Measurements from ENCODE around the gene CD8A. TPM values are rescaled to one million over a fixed set of nuclear protein-coding genes. Genes with fewer than 3 reads are reported as not detected.
"Not testable (repeated sequence)": the region's sequence is repeated elsewhere in the genome, so short reads cannot be mapped to it uniquely, and the experiment has no call there.

The CD8A gene
- total RNA-seq, 1 experiment from 2014 or later: not detected

GRCh38 chr2:86776532-86776931 is 14.2 kb downstream of the CD8A start:
- no peak for DNase-seq (ENCODE audit: low read depth)

- no peak for DNase-seq (ENCODE audit: low read depth)
Observed at GRCh38 chr2:86775338-86775737, 15.4 kb downstream of the CD8A start.

- no peak for DNase-seq (ENCODE audit: low read depth)
Observed at GRCh38 chr2:86774862-86775261, 15.9 kb downstream of the CD8A start.

- DNase-seq (ENCODE audit: low read depth): no peak
Observed at GRCh38 chr2:86772611-86773010, 18.1 kb downstream of the CD8A start.

GRCh38 chr2:86770816-86771301 is 19.9 kb downstream of the CD8A start:
- no peak for DNase-seq (ENCODE audit: low read depth)

GRCh38 chr2:86769838-86770237 is 20.9 kb downstream of the CD8A start:
- no peak for DNase-seq (ENCODE audit: low read depth)

GRCh38 chr2:86768189-86768949 is 22.3 kb downstream of the CD8A start:
- DNase-seq (ENCODE audit: low read depth): no peak

GRCh38 chr2:86765310-86765695 is 25.4 kb downstream of the CD8A start:
- DNase-seq (ENCODE audit: low read depth): no peak

GRCh38 chr2:86764661-86765309 is 25.9 kb downstream of the CD8A start:
- DNase-seq (ENCODE audit: low read depth): peak; percentile 47

- no peak for DNase-seq (ENCODE audit: low read depth)
Observed at GRCh38 chr2:86760371-86760770, 30.3 kb downstream of the CD8A start.

GRCh38 chr2:86758405-86758804 is 32.3 kb downstream of the CD8A start:
- no peak for DNase-seq (ENCODE audit: low read depth)

GRCh38 chr2:86753606-86754005 is 37.1 kb downstream of the CD8A start:
- DNase-seq (ENCODE audit: low read depth): no peak

GRCh38 chr2:86752934-86753333 is 37.8 kb downstream of the CD8A start:
- no peak for DNase-seq (ENCODE audit: low read depth)

GRCh38 chr2:86751778-86752177 is 38.9 kb downstream of the CD8A start:
- no peak for DNase-seq (ENCODE audit: low read depth)

GRCh38 chr2:86750240-86750839 is 40.4 kb downstream of the CD8A start:
- no peak for DNase-seq (ENCODE audit: low read depth)

GRCh38 chr2:86747711-86748639 is 42.7 kb downstream of the CD8A start:
- DNase-seq (ENCODE audit: low read depth): peak; percentile 75

GRCh38 chr2:86746939-86747338 is 43.8 kb downstream of the CD8A start:
- no peak for DNase-seq (ENCODE audit: low read depth)

GRCh38 chr2:86744152-86744551 is 46.6 kb downstream of the CD8A start:
- DNase-seq (ENCODE audit: low read depth): no peak

- not testable (repeated sequence) for DNase-seq (ENCODE audit: low read depth)
Observed at GRCh38 chr2:86741889-86742498, 48.7 kb downstream of the CD8A start.

GRCh38 chr2:86739889-86740288 is 50.8 kb downstream of the CD8A start:
- not testable (repeated sequence) for DNase-seq (ENCODE audit: low read depth)

- not testable (repeated sequence) for DNase-seq (ENCODE audit: low read depth)
Observed at GRCh38 chr2:86739485-86739884, 51.2 kb downstream of the CD8A start.

All from RPMI7951 (cell line).